HEK293 (cell line): Measurements from ENCODE around the gene ATXN2.

Experiments
- GLI4 ChIP-seq: fragments of 450-650 bp; formaldehyde crosslinking; IDR thresholded peaks from 2 replicates; pipeline ENCODE4 v1.5.1; 2016; ENCODE audit warnings: missing biosample characterization, missing genetic modification characterization
- HOXA7 ChIP-seq: sonication (generic); formaldehyde crosslinking; IDR thresholded peaks from 2 replicates; pipeline ENCODE4 v1.8.1; 2022; ENCODE audit warnings: missing genetic modification reagents, borderline replicate concordance
- OSR2 ChIP-seq: fragments of 450-650 bp; formaldehyde crosslinking; IDR thresholded peaks from 2 replicates; pipeline ENCODE4 v1.5.1; 2016; ENCODE audit warnings: missing biosample characterization, missing genetic modification characterization
- OVOL3 ChIP-seq: fragments of 450-650 bp; formaldehyde crosslinking; IDR thresholded peaks from 2 replicates; pipeline ENCODE4 v1.5.1; 2016; ENCODE audit warnings: missing biosample characterization, missing genetic modification characterization
- PBX3 ChIP-seq: sonication (generic); formaldehyde crosslinking; IDR thresholded peaks from 2 replicates; pipeline ENCODE4 v1.8.1; 2022; ENCODE audit warnings: mild to moderate bottlenecking, moderate library complexity, missing genetic modification reagents
- SP2 ChIP-seq: fragments of 450-650 bp; formaldehyde crosslinking; IDR thresholded peaks from 2 replicates; pipeline ENCODE4 v1.5.1; 2016; ENCODE audit warnings: missing biosample characterization, missing genetic modification characterization
- WT1 ChIP-seq: fragments of 450-650 bp; formaldehyde crosslinking; IDR thresholded peaks from 2 replicates; pipeline ENCODE4 v1.5.1; 2016; ENCODE audit warnings: missing biosample characterization, missing genetic modification characterization
- ZNF175 ChIP-seq: fragments of 450-650 bp; formaldehyde crosslinking; IDR thresholded peaks from 2 replicates; pipeline ENCODE4 v1.5.1; 2016; ENCODE audit warnings: missing biosample characterization, missing genetic modification characterization
- ZNF302 ChIP-seq: fragments of 450-650 bp; formaldehyde crosslinking; IDR thresholded peaks from 2 replicates; pipeline ENCODE4 v1.5.1; 2016; ENCODE audit warnings: missing biosample characterization, missing genetic modification characterization, low read depth
- ZSCAN18 ChIP-seq: fragments of 450-650 bp; formaldehyde crosslinking; IDR thresholded peaks from 2 replicates; pipeline ENCODE4 v1.5.1; 2016; ENCODE audit warnings: missing biosample characterization, missing genetic modification characterization
- TF ChIP-seq, protein P1 (sequence below): fragments of 450-650 bp; formaldehyde crosslinking; IDR thresholded peaks from 2 replicates; pipeline ENCODE4 v1.5.1; 2016; ENCODE audit warnings: missing biosample characterization, missing genetic modification characterization
- TF ChIP-seq, protein P2 (sequence below): fragments of 450-650 bp; formaldehyde crosslinking; IDR thresholded peaks from 2 replicates; pipeline ENCODE4 v1.5.1; 2017; ENCODE audit warnings: missing biosample characterization, missing genetic modification characterization
- TF ChIP-seq, protein P3 (sequence below): fragments of 450-650 bp; formaldehyde crosslinking; IDR thresholded peaks from 2 replicates; pipeline ENCODE4 v1.5.1; 2016; ENCODE audit warnings: missing biosample characterization, missing genetic modification characterization

DNA sequence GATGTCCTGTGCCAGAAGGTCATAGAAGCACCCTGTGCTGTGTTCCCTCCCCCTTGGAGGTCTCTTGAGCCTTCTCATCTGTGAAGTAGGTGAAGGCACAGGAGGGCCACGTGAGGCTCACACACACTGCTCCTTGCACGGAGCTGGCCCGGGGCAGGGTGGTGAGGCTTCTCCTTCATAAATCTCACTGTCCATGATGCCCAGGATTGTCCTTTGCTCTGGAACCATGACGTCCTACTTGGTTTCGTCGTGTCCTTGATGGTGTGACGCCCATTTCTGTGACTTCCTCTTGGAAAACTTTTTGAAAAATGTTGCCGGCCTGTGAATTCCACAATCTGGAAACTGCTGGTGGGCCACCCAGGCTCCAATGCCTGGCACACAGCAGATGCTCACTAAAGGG lies 159.0 kb downstream of the ATXN2 start:
- TF ChIP-seq OSR2 (no peak), PBX3 (CRISPR knock-in tag) (no peak), ZNF175 (tag by site-specific recombination) (no peak), HOXA7 (CRISPR knock-in tag) (no peak), OVOL3 (tag by site-specific recombination) (no peak), SP2 (tag by site-specific recombination) (no peak), ZNF302 (tag by site-specific recombination) (no peak), ZSCAN18 (no peak), WT1 (tag by site-specific recombination) (no peak), GLI4 (no peak)
- TF ChIP-seq, protein P1, sequence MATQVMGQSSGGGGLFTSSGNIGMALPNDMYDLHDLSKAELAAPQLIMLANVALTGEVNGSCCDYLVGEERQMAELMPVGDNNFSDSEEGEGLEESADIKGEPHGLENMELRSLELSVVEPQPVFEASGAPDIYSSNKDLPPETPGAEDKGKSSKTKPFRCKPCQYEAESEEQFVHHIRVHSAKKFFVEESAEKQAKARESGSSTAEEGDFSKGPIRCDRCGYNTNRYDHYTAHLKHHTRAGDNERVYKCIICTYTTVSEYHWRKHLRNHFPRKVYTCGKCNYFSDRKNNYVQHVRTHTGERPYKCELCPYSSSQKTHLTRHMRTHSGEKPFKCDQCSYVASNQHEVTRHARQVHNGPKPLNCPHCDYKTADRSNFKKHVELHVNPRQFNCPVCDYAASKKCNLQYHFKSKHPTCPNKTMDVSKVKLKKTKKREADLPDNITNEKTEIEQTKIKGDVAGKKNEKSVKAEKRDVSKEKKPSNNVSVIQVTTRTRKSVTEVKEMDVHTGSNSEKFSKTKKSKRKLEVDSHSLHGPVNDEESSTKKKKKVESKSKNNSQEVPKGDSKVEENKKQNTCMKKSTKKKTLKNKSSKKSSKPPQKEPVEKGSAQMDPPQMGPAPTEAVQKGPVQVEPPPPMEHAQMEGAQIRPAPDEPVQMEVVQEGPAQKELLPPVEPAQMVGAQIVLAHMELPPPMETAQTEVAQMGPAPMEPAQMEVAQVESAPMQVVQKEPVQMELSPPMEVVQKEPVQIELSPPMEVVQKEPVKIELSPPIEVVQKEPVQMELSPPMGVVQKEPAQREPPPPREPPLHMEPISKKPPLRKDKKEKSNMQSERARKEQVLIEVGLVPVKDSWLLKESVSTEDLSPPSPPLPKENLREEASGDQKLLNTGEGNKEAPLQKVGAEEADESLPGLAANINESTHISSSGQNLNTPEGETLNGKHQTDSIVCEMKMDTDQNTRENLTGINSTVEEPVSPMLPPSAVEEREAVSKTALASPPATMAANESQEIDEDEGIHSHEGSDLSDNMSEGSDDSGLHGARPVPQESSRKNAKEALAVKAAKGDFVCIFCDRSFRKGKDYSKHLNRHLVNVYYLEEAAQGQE (tag by site-specific recombination) = no peak
- TF ChIP-seq, protein P2, sequence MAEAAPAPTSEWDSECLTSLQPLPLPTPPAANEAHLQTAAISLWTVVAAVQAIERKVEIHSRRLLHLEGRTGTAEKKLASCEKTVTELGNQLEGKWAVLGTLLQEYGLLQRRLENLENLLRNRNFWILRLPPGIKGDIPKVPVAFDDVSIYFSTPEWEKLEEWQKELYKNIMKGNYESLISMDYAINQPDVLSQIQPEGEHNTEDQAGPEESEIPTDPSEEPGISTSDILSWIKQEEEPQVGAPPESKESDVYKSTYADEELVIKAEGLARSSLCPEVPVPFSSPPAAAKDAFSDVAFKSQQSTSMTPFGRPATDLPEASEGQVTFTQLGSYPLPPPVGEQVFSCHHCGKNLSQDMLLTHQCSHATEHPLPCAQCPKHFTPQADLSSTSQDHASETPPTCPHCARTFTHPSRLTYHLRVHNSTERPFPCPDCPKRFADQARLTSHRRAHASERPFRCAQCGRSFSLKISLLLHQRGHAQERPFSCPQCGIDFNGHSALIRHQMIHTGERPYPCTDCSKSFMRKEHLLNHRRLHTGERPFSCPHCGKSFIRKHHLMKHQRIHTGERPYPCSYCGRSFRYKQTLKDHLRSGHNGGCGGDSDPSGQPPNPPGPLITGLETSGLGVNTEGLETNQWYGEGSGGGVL = no peak
- TF ChIP-seq, protein P3, sequence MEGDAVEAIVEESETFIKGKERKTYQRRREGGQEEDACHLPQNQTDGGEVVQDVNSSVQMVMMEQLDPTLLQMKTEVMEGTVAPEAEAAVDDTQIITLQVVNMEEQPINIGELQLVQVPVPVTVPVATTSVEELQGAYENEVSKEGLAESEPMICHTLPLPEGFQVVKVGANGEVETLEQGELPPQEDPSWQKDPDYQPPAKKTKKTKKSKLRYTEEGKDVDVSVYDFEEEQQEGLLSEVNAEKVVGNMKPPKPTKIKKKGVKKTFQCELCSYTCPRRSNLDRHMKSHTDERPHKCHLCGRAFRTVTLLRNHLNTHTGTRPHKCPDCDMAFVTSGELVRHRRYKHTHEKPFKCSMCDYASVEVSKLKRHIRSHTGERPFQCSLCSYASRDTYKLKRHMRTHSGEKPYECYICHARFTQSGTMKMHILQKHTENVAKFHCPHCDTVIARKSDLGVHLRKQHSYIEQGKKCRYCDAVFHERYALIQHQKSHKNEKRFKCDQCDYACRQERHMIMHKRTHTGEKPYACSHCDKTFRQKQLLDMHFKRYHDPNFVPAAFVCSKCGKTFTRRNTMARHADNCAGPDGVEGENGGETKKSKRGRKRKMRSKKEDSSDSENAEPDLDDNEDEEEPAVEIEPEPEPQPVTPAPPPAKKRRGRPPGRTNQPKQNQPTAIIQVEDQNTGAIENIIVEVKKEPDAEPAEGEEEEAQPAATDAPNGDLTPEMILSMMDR (tag by site-specific recombination) = no peak
